ENCODE results near the gene UTP3.
"Not testable (repeated sequence)": the region's sequence is repeated elsewhere in the genome, so short reads cannot be mapped to it uniquely, and the experiment has no call there.

UTP3 gene

GRCh38 chr4:70687821-70688794 lies at the start of gene UTP3:
UTP3 (plus strand) TSS chr4:70688532; CDS start chr4:70688678, 146 bp downstream.
- peak; percentile 98 for DNase-seq

DNA sequence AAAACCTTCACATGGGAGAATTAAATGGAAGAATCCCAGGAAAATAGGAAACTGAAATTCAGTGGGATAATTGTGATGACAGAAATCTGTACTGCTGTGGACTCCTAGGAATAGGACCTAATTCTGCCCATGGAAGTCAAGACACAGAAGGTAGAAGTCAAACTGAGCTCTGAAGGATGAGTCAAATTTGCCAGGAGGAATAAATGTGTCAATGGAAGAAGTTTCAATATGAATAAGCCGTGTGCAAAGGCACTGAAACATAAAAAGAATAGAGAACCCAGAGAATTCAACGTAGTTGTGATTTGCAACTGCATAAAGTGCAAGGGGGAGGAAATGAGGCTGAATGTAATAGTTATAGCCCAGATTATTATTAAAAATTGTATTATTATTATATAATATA lies 48.1 kb upstream of the UTP3 start:
- DNase-seq: no peak

DNA sequence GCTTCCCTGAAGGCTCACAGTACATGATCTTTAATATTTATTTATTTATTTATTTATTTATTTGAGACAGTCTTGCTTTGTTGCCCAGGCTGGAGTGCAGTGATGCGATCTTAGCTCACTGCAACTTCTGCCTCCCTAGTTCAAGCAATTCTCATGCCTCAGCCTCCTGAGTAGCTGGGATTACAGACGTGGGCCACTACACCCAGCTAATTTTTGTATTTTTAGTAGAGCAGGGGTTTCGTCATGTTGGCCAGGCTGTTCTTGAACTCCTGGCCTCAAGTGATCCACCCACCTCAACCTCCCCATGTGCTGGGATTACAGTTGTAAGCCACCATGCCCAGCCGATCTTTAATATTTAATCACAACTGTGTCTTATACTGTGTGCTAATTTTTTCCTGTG lies 37.6 kb upstream of the UTP3 start:
- DNase-seq: not testable (repeated sequence)

DNA sequence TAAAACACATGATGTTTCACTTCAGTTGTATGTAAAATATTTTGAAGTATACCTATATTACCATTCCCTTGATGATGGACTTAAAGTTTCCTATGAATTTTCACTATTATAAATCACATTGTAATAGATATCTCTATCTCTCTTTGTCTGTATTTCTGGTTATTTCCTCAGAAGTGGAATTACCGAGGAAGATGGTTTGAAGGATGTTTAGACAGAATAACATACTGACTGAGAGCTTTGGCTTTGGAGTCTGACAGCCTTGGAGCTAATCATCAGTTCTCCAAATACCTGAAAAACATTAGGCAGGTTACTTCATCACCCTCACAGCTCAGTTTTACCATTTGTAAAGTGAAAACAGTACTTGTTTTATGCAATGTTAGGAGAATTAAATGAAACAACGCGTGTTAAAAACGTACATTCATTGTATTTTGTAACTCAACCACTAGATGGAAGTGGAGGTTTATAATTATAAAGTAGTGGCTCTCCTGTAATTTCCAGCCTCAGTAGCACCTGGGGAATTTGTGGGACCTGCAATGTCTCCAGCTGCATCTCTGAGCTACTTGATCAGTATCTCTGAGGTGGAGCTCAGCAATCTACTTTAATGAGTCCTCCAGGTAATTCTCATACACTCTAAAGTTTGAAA lies 36.3 kb upstream of the UTP3 start:
- DNase-seq: peak; percentile 61

- DNase-seq: peak; percentile 91
Measured at GRCh38 chr4:70654605-70655011, 33.7 kb upstream of the UTP3 start.

DNA sequence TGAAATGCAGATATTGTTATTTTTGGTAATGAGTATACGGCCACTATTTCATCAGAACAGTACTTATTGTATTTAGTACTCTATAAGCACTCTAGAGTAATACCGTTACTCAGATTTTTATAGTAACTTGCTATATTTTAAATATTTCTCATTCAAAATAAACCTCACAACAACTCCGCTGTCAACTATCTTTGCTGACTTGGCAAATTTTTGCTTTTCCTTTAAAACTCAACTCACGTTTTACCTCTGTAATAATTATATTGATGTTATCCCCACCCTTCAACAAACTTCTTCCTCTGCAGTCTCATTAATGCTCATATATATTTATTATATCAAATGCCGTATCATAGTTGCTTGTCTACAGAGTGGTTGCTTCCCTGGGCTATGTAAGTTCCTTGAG lies 31.0 kb upstream of the UTP3 start:
- DNase-seq: no peak

DNA sequence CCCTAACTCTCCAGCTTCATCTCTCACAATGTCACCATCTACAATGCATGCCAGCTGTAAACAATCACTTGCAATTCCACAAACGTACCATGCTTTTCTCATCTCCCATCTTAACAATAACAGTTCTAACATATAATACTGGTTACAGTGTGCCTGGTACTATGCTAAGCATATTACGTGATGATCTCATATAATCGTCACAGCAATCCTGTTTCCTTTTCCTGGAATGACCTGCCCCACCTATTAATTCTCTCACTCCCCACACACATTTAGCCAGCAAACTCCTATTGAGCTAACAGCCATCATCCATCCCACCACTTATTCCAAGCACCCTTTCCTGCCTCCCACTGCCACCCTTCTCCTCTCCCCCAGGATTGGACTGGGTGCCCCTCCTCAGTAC lies 29.9 kb upstream of the UTP3 start:
- DNase-seq: no peak

DNA sequence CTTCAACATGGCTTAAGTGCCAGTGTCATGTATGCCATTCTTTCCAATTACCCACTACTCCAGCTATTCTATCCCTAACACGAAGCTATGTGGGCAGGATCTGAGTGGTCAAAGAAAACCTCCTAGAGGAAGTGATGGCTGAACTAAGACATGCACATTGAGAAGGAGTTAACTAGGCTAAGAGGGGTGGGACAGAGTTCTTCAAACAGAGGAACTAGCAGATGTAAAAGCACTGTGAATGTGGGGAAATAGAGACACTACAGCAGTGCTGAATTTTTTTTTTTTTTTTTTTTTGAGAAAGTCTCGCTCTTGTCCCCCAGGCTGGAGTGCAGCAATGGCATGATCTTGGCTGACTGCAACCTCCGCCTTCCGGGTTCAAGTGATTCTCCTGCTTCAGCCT lies 28.2 kb upstream of the UTP3 start:
- DNase-seq: no peak

DNA sequence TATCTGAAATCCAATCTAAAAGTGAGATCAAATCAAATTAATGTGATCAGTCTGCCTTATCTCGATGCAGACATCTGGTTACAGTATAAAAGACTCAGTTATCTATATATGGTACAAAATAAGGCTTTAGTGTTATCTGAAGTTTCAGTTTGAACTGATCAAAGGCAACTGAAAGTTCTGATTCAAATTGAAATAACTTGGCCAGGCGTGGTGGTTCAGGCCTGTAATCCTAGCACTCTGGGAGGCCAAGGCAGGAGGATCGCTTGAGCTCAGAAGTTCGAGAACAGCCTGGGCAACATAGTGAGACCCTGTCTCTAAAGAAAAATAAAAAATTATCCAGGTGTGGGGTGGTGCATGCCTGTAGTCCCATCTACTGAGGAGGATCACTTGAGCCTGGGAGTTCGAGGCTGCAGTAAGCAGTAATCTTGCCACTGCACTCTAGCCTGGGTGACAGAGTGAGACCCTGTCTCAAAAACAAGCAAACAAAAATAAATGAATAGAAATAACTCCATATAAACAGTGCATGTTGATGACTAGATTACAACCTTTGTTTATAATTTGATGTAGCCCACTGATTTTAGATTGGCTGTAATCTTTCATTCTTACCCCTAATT lies 26.9 kb upstream of the UTP3 start:
- DNase-seq: not testable (repeated sequence)

DNA sequence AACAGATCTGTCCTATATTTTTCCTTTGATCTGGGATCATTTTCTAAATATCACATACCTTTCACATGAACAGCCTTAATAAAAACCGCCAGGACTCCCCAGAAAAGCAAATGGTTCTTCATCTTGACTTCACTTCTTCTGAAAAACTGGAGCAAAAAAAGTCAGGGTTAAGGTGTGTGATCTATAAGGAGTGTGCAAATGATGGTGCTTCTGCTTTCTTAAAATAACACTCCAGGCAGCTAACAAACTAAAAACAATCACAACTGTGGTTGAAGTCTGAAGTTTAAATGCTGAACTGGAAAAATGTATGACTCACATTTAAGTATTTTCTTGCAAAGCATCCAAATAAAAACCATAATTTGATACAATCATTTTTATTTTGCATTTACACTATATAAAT lies 22.0 kb upstream of the UTP3 start, which contains the start of gene JCHAIN:
Gene JCHAIN, minus strand, starts transcription at position 140 of the 400 bp plus-strand sequence. Its CDS starts 18 bp downstream, at position 122.
- no peak for DNase-seq

DNA sequence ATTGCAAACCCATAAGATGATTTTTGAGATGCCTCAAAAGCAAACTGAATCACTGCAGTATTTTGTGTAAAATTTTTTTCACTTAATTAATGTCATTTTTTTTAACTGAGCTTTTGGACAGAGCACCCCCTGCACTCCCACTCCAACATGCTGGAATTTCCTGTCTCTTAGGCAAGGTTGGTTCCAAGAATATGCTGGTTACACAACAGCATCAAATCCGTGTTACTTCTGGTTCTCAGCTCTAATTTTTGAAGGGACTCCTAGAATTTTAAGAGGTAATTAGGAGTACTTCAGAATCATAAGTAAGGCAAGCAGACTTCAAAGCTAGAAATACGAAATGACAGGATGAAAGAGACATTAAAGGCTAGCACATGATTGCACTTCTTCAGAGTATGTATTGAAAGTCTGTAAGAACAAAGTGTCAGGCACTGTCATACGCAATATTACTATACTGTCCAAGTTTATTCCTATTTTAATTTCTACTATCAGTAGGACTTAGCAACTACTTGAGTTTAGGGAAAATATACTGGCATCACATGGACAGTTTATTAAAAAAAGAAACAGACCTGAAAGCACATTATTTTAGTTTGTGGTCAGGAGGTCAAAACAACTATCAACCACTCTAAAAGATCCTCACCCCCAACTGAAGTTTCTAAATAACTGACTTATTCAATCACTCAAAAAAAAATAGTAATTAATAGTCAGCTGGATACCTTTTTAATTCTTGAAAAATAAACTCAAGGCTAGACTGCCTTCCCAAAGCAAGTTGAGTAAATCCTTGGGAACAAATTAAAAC lies 20.4 kb upstream of the UTP3 start:
- no peak for DNase-seq

GRCh38 chr4:70670332-70671014 lies 17.9 kb upstream of the UTP3 start:
- no peak for DNase-seq

DNA sequence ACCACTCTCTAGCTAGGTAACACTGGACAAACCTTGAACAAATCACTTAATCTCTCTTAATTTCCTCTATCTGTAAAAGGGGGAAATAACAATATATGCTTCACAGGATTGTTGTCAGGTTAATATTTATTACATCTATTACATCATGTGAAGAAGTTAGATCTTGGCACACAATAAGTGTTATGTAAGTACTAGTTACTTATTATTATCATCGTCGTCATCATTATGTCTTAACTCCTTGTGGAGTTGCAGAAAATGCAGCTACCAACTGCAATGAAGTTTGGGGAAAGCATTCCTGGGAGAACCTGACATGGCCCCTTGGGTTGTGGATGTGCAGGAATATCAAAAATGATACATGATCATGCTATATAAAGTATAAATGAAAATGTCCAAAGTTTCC lies 17.2 kb upstream of the UTP3 start:
- DNase-seq: no peak

DNA sequence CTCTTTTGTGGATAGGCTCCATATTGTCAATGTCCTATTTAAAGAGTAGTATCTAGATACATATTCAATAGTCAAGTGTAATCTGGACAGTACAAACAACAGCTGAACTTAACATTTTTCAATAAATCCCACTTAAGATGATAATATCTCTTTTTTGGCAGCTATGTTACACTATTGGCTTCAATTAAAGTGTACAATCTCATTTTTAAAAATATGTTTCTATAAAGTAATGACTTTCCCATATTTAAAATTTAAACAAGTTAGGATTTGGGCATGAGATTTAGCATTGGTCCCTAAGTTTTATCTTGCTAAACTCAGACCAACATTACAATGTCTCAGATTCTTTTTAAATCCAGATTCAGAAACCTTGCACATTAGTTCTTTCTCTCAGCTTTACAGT lies 14.1 kb upstream of the UTP3 start:
- DNase-seq: no peak

DNA sequence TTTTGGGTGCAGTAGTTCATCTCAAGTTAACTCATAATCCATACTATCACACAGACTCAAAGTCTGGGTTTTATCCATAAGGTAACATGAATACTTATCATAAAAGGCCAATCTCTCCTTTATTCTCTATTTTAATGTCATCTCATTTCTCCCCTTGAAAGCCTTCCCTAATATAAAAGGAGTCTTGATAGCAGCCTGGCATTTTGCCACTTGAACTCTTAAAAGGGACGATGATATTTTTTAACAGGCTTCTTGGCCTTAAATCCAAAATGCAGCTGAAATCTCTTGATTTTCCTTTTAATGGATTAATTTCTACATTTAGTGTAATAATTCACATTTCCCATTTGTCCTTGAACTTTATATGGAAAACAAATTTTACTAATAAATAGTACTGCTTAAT lies 13.6 kb upstream of the UTP3 start:
- DNase-seq: no peak

DNA sequence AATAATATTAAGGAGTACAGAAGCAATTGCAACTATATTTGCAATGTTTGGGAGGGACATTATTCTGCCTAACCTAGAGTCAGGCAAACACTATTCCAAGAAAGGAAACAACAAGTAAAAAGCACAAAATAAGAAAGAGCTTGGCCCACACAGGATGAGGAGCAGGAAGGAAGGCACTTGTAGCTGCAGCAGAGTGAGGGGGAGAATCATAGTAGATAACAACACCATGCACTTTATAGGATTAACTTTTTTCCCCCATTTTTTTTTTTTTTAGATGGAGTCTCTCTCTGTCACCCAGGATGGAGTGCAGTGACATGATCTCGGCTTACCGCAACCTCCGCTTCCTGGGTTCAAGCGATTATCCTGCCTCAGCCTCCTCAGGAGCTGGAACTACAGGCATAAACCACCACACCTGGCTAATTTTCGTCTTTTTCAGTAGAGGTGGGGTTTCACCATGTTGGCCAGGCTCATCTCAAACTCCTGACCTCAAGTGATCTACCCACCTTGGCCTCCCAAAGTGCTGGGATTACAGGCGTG lies 11.7 kb upstream of the UTP3 start:
- DNase-seq: no peak

- no peak for DNase-seq
Measured at GRCh38 chr4:70678383-70678999, 9.8 kb upstream of the UTP3 start.

GRCh38 chr4:70680934-70681333 lies 7.4 kb upstream of the UTP3 start:
- DNase-seq: peak; percentile 32

- DNase-seq: no peak
Measured at GRCh38 chr4:70681704-70682103, 6.6 kb upstream of the UTP3 start.

- not testable (repeated sequence) for DNase-seq
Measured at GRCh38 chr4:70682142-70682541, 6.2 kb upstream of the UTP3 start.

- no peak for DNase-seq
Measured at GRCh38 chr4:70687392-70687791, 940 bp upstream of the UTP3 start.
